AG04449 (cell line): ENCODE results near the gene GALNT10.

Experiments used
- CTCF ChIA-PET: fragments of 350-600 bp; formaldehyde crosslinking; extraction: SDS; loops from one replicate; lab custom pipeline; 2021; ENCODE audit warnings: antibody characterized with exemption; lab: Yijun Ruan, JAX
- POLR2A ChIA-PET: fragments of 400-600, 350-600 bp; formaldehyde crosslinking; extraction: SDS; loops from one replicate; lab custom pipeline; 2020; ENCODE audit warnings: antibody characterized with exemption, inconsistent platforms; lab: Yijun Ruan, JAX
- DNase-seq: peaks from one replicate; pipeline ENCODE4 v3.0.0-alpha.2; 2010; ENCODE audit warnings: low read depth, low spot score
- H3K4me3 ChIP-seq: 2 replicates; pipeline ENCODE4 v1.5.1; 2011; ENCODE audit warnings: low read depth, mild to moderate bottlenecking, control low read depth, low read length
- CTCF ChIP-seq: IDR thresholded peaks from one replicate; pipeline ENCODE4 v1.5.1; 2011; ENCODE audit warnings: mild to moderate bottlenecking, moderate library complexity, low read length, control low read depth, inconsistent platforms; ENCODE audit not compliant: insufficient read depth; ENCODE audit errors: missing control alignments

GALNT10 gene

GRCh38 chr5:154435226-154435625 is 244.7 kb downstream of the GALNT10 start:
- H3K4me3 ChIP-seq, result no peak overlapping the region
- TF ChIP-seq CTCF, result no peak
- ChIA-PET POLR2A (no interaction called here), CTCF (no interaction called here)
- no peak for DNase-seq

GRCh38 chr5:154437281-154437965 is 246.9 kb downstream of the GALNT10 start:
- no peak overlapping the region for H3K4me3 ChIP-seq
- TF ChIP-seq CTCF, result no peak
- no peak for DNase-seq
- ChIA-PET CTCF (interaction anchor here (1.0 to 1.5 kb wide), 2 partner anchors 29 to 33 kb away, joined by 3 to 5 read pairs; no protein-coding TSS in a partner anchor), POLR2A (no interaction called here)

- CTCF ChIA-PET, result interaction anchor here (1.7 kb wide), 1 partner anchor 19 kb away, joined by 5 read pairs; no protein-coding TSS in a partner anchor
- no peak for TF ChIP-seq CTCF
- DNase-seq, result no peak
- no peak overlapping the region for H3K4me3 ChIP-seq
- POLR2A ChIA-PET, result no interaction called here
Measured at GRCh38 chr5:154440540-154440939, 250.0 kb downstream of the GALNT10 start.

- no peak for DNase-seq
- TF ChIP-seq CTCF, result no peak
- POLR2A ChIA-PET, result no interaction called here
- CTCF ChIA-PET, result interaction anchor here (1.4 kb wide), 1 partner anchor 19 kb away, joined by 3 read pairs; no protein-coding TSS in a partner anchor
- no peak overlapping the region for H3K4me3 ChIP-seq
Measured at GRCh38 chr5:154442801-154443200, 252.3 kb downstream of the GALNT10 start.

GRCh38 chr5:154444556-154445421 is 254.3 kb downstream of the GALNT10 start:
- no peak for TF ChIP-seq CTCF
- H3K4me3 ChIP-seq, result peak overlapping the region; percentile 95
- ChIA-PET POLR2A (no interaction called here), CTCF (interaction anchor here (1.0 kb wide), 2 partner anchors 22 to 372 kb away, joined by 3 to 4 read pairs; no protein-coding TSS in a partner anchor)
- DNase-seq, result no peak
